ENCODE measurements around the gene AQP6. TPM values are rescaled to one million over a fixed set of nuclear protein-coding genes. Genes with fewer than 3 reads are reported as not detected.

The AQP6 gene
- total RNA-seq, 4 donors from 2014 or later: not detected

- Histone ChIP-seq H3K4me1 (peaks cover 8 to 25% of the 10 kb centered on the region in 2 donors), H3K27ac (no peak overlapping the region), H3K9me3 (no peaks in the 10 kb centered on the region), H3K36me3 (no peaks in the 10 kb centered on the region), H3K27me3 (no peaks in the 10 kb centered on the region), H3K4me3 (replicated peaks in 1 of 3) (no peak overlapping the region)
- WGBS, 2 donors: 88 to 94% methylated on average over 1 of the region's 1 CpG
- no peak for DNase-seq
- intact Hi-C loops (cut with DNase I): no loop called here
- no peak for TF ChIP-seq POLR2A (IDR thresholded peaks at IDR 0.05)
- TF ChIP-seq CTCF (IDR thresholded peaks at IDR 0.05): no peak
Observed at GRCh38 chr12:49943625-49943960, 29.2 kb upstream of the AQP6 start.

GRCh38 chr12:49944046-49944445, 28.7 kb upstream of the AQP6 start:
- WGBS, 2 donors: 94 to 97% methylated on average over 5 of the region's 5 CpGs
- peaks cover 8 to 25% of the 10 kb centered on the region in 2 donors for H3K4me1 ChIP-seq
- intact Hi-C loops (cut with DNase I): no loop called here
- no peak overlapping the region for H3K27ac ChIP-seq
- H3K36me3 ChIP-seq: no peaks in the 10 kb centered on the region
- no peaks in the 10 kb centered on the region for H3K27me3 ChIP-seq
- no peaks in the 10 kb centered on the region for H3K9me3 ChIP-seq
- no peak for TF ChIP-seq CTCF (IDR thresholded peaks at IDR 0.05)
- no peak for TF ChIP-seq POLR2A (IDR thresholded peaks at IDR 0.05)
- H3K4me3 ChIP-seq (replicated peaks in 1 of 3): no peak overlapping the region
- DNase-seq: no peak

- DNase-seq: no peak
- Histone ChIP-seq H3K36me3 (no peaks in the 10 kb centered on the region), H3K4me3 (replicated peaks in 1 of 3) (no peak overlapping the region), H3K27ac (no peak overlapping the region), H3K4me1 (peaks cover 8 to 25% of the 10 kb centered on the region in 2 donors), H3K9me3 (no peaks in the 10 kb centered on the region), H3K27me3 (no peaks in the 10 kb centered on the region)
- 95 to 100% methylated on average over 3 of the region's 3 CpGs for WGBS, 2 donors
- intact Hi-C loops (cut with DNase I): no loop called here
- TF ChIP-seq POLR2A (IDR thresholded peaks at IDR 0.05) (no peak), CTCF (IDR thresholded peaks at IDR 0.05) (no peak)
Observed at GRCh38 chr12:49944718-49945117, 28.0 kb upstream of the AQP6 start.

GRCh38 chr12:49945394-49946080, 27.2 kb upstream of the AQP6 start:
- DNase-seq: peak; percentile 75 to 81
- H3K27me3 ChIP-seq: no peaks in the 10 kb centered on the region
- H3K9me3 ChIP-seq: no peaks in the 10 kb centered on the region
- H3K27ac ChIP-seq: peak overlapping the region in 1 of 3 donors; percentile 50
- WGBS, 2 donors: 14% methylated on average over 28 of the region's 28 CpGs
- TF ChIP-seq CTCF (IDR thresholded peaks at IDR 0.05) (peak; percentile 41 to 92 (median 65)), POLR2A (IDR thresholded peaks at IDR 0.05) (no peak)
- H3K4me3 ChIP-seq (replicated peaks in 1 of 3): no peak overlapping the region
- no peaks in the 10 kb centered on the region for H3K36me3 ChIP-seq
- intact Hi-C loops (cut with DNase I): no loop called here
- peaks cover 8 to 25% of the 10 kb centered on the region in 2 donors for H3K4me1 ChIP-seq

- no peaks in the 10 kb centered on the region for H3K27me3 ChIP-seq
- no peaks in the 10 kb centered on the region for H3K9me3 ChIP-seq
- H3K27ac ChIP-seq: no peak overlapping the region
- no peaks in the 10 kb centered on the region for H3K36me3 ChIP-seq
- peaks cover 8 to 25% of the 10 kb centered on the region in 2 donors for H3K4me1 ChIP-seq
- 88 to 89% methylated on average over 9 of the region's 9 CpGs for WGBS, 2 donors
- H3K4me3 ChIP-seq (replicated peaks in 1 of 3): no peak overlapping the region
- DNase-seq: no peak
- intact Hi-C loops (cut with DNase I): no loop called here
- TF ChIP-seq CTCF (IDR thresholded peaks at IDR 0.05) (no peak), POLR2A (IDR thresholded peaks at IDR 0.05) (no peak)
Observed at GRCh38 chr12:49946086-49946485, 26.7 kb upstream of the AQP6 start.
